HTR-8/SVneo (cell line): Measurements from ENCODE around the gene RAB5B.

ENCODE experiments used
- DNase-seq: peaks from one replicate; pipeline ENCODE4 v3.0.0; 2011; ENCODE audit warnings: low spot score, mixed read lengths; ENCODE audit not compliant: insufficient read length
- FAIRE-seq: peaks from 2 replicates; lab custom pipeline; 2011; peaks lifted over from hg19 to GRCh38; lab: Jason Lieb, UNC

Gene RAB5B

DNA sequence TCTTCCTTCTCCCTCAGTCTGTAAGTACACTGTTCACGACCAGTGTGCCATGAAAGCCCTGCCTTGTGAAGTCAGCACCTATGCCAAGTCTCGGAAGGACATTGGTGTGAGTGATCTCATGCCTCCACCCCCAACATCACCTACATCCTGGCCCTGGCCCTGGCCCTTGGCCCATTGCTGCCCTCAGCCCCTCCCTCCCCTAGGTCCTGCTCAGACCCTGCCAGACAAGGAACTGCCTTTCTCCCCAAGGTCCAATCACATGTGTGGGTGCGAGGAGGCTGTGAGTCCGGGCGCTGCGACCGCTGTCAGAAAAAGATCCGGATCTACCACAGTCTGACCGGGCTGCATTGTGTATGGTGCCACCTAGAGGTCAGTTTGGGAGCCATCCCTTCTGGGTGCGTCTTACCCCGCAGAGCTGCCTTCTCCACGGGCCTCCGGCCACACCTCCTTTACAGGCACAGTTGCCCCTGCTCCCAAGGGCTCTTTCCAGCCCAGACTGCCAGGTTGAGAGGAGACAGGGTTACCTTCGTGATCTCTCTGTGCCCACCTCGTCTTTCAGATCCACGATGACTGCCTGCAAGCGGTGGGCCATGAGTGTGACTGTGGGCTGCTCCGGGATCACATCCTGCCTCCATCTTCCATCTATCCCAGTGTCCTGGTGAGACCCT is 33.7 kb upstream of the RAB5B start:
- DNase-seq (peak; percentile 87), FAIRE-seq (peak; percentile 60)

- FAIRE-seq (no peak), DNase-seq (no peak)
Observed at GRCh38 chr12:55942055-55942454, 31.8 kb upstream of the RAB5B start.

- FAIRE-seq = no peak
- no peak for DNase-seq
Observed at GRCh38 chr12:55942577-55943136, 31.2 kb upstream of the RAB5B start.

DNA sequence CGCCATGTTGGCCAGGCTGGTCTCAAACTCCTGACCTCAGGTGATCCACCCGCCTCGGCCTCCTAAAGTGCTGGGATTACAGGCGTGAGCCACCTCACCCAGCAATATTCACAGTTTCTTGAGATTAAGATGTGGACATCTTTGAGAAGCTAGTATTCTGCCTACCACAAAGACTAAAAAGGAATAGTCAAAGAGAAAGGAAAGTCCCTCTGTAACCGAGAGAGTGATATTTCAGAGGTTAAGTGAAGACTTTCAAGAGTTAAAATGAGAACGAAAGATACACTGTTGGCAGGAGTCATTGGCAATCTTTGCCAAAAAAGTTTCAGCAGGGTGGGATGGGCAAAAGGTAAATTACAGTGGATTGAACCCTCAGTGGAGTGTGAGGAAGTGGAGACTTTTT is 27.3 kb upstream of the RAB5B start:
- FAIRE-seq (no peak), DNase-seq (no peak)

DNA sequence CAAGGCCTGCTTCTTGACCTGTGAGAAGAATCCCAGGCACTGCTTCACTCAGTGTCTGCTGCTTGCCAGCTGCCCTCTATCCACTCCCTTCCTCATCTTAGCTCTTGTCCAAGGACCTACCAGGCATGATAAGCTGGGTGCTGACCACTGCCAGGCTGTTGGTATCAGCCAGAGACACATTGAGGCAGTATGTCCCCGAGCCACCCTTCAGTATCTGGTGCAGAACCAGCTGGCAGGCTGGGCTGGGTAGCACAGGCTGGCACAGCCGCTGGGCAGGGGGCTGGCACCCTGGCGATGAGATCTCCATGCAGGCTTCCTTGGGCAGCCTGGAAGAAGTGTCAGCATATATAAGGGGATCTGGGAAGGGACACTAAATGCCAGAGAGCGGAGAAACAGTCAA is 18.5 kb upstream of the RAB5B start:
- no peak for DNase-seq
- FAIRE-seq = no peak

GRCh38 chr12:55955800-55956508 is 17.9 kb upstream of the RAB5B start:
- DNase-seq = peak; percentile 67
- FAIRE-seq = no peak

- no peak for FAIRE-seq
Observed at GRCh38 chr12:55957106-55957859, 16.6 kb upstream of the RAB5B start.

DNA sequence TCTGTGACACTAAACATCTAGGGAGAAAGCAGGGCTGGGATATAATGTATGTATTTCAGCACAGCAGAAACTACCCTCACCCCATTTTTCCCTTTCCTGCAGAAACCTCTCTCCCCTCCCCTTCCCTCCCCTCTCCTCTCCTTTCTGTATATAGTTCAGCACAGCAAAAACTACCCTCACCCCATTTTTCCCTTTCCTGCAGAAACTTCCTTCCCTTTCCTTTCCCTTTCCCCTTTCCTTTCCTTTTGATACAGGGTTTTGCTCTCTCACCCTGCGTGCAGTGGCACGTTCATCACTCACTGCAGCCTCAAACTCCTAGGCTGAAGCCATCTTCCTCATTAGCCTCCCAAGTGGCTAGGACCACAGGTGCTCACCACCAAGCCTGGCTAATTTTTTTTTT is 10.1 kb upstream of the RAB5B start:
- no peak for FAIRE-seq

More at GRCh38 chr12:55957106-55957859, 16.6 kb upstream of the RAB5B start:
- no peak for DNase-seq

DNA sequence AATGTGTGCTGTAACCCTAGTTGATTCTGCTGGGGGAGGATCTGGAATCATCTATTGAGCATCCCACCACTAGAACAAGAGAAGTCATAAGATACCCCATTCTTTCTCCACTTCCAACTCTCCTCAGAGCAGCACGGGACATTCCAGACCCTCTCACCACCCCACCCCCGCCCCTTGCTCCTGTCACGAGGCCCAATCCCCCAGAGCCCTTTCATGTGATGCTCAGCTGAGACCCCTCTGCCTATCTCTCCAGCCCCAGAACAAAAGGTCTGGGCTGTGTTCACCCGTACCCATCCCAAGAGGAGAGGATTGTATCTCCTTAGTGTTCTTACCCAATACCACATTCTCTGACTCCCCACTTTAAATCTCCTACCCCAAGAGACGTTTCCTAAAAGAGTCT is 8.6 kb upstream of the RAB5B start:
- DNase-seq = no peak
- no peak for FAIRE-seq

More for the DNA sequence above, 10.1 kb upstream of the RAB5B start:
- DNase-seq = no peak

- DNase-seq (peak; percentile 25), FAIRE-seq (no peak)
Observed at GRCh38 chr12:55965941-55966407, 7.9 kb upstream of the RAB5B start, which contains the start of gene PMEL. Gene PMEL (minus strand): TSS chr12:55966042. CDS start chr12:55966011, 31 bp downstream.

- DNase-seq = peak; percentile 88
- FAIRE-seq = no peak
Observed at GRCh38 chr12:55966408-55967281, 7.2 kb upstream of the RAB5B start, which contains the start of gene CDK2. Gene CDK2 (plus strand): TSS chr12:55966830. CDS start chr12:55967009, 179 bp downstream.

DNA sequence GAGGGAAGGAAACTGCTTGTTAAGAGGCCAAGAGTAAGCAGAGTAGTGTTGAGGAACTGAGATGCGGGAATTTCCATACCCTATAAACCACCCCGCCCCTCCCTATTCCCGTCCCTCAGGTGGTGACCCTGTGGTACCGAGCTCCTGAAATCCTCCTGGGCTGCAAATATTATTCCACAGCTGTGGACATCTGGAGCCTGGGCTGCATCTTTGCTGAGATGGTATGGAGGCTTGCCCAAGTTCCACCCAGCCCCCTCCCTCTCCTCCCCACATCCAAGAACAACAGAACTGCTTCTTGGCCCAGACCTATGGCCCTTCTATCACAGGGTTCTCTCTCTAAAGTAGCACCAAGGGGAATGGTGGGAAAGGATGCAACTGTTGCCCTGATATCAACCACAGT is 4.5 kb upstream of the RAB5B start:
- DNase-seq = no peak
- no peak for FAIRE-seq

- no peak for FAIRE-seq
- DNase-seq = no peak
Observed at GRCh38 chr12:55970775-55971174, 3.1 kb upstream of the RAB5B start.

DNA sequence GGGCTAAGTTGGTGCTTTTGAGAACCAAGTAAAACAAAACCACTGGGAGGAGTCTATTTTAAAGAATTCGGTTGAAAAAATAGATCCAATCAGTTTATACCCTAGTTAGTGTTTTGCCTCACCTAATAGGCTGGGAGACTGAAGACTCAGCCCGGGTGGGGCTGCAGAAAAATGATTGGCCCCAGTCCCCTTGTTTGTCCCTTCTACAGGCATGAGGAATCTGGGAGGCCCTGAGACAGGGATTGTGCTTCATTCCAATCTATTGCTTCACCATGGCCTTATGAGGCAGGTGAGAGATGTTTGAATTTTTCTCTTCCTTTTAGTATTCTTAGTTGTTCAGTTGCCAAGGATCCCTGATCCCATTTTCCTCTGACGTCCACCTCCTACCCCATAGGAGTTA is 1.8 kb upstream of the RAB5B start:
- DNase-seq = no peak
- FAIRE-seq = no peak

DNA sequence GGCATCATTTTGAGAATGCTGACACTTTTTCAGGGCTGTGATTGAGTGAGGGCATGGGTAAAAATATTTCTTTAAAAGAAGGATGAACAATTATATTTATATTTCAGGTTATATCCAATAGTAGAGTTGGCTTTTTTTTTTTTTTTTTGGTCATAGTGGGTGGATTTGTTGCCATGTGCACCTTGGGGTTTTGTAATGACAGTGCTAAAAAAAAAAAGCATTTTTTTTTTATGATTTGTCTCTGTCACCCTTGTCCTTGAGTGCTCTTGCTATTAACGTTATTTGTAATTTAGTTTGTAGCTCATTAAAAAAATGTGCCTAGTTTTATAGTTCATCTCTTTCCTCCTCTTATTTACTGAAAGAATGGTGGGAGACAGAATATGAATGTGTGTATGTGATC is 1.4 kb upstream of the RAB5B start:
- no peak for DNase-seq
- FAIRE-seq = no peak

DNA sequence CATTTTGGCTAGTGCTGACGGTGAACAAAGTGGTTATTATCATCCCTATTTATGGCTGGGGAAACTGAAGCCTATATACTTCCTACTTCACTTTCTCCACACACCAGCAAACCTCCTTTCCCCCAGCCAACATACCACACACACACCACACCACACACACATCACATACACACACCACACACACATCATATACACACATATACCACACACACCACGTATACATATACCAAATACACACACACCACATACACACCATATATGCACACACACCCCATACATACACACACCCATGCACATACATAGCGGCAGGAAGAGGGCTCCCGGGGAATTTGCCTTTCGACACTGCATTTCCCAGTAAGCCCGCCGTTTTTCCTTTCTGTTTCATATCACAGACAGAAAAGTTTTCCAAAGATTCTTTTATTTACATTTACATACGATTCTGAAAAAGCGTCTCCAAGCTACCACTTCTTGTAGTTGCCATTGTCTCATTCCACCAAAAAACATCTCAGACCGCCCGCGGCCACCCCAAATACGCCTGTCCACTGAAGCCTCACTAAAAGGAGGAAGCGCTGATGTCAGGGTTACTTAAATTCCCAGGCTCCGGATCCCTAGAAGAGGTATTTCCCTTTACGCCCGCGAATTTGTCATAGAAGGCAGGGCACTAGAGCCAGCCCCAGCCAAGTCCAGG is 823 bp upstream of the RAB5B start:
- FAIRE-seq (peak; percentile 86), DNase-seq (no peak)

GRCh38 chr12:55974308-55974730 is 441 bp downstream of the RAB5B start:
- DNase-seq = peak; percentile 30
- FAIRE-seq = no peak

- no peak for FAIRE-seq
- no peak for DNase-seq
Observed at GRCh38 chr12:55978393-55978792, 4.5 kb downstream of the RAB5B start.

- no peak for FAIRE-seq
- no peak for DNase-seq
Observed at GRCh38 chr12:55979069-55979468, 5.2 kb downstream of the RAB5B start.
